H9 (cell line): Measurements from ENCODE around the gene RND1. TPM values are rescaled to one million over a fixed set of nuclear protein-coding genes. Genes with fewer than 3 reads are reported as not detected.

Experiments
- DNase-seq: peaks from one replicate; pipeline ENCODE4 v3.0.0-alpha.2; 2017
- H2AFZ ChIP-seq: one replicate; pipeline ENCODE4 v1.6.1; 2013; ENCODE audit warnings: mild to moderate bottlenecking, low read length, control low read depth, moderate library complexity
- H2AK5ac ChIP-seq: 2 replicates; pipeline ENCODE4 v1.6.1; 2013; ENCODE audit warnings: low read length, control low read depth, mixed read lengths; ENCODE audit not compliant: insufficient read length
- H2BK120ac ChIP-seq: one replicate; pipeline ENCODE4 v1.6.1; 2013; ENCODE audit warnings: low read depth, mild to moderate bottlenecking, low read length, control low read depth, inconsistent platforms; ENCODE audit not compliant: poor library complexity, severe bottlenecking
- H2BK12ac ChIP-seq: 2 replicates; pipeline ENCODE4 v1.6.1; 2013; ENCODE audit warnings: low read length, control low read depth, mixed read lengths, low read depth; ENCODE audit not compliant: insufficient read length
- H2BK15ac ChIP-seq: 2 replicates; pipeline ENCODE4 v1.6.1; 2013; ENCODE audit warnings: low read depth, low read length, control low read depth
- H2BK20ac ChIP-seq: one replicate; pipeline ENCODE4 v1.6.1; 2013; ENCODE audit warnings: low read depth, mild to moderate bottlenecking, low read length, control low read depth, inconsistent platforms; ENCODE audit not compliant: poor library complexity, severe bottlenecking
- H2BK5ac ChIP-seq: 2 replicates; pipeline ENCODE4 v1.6.1; 2013; ENCODE audit warnings: low read length, control low read depth, mixed read lengths; ENCODE audit not compliant: insufficient read length
- H3K14ac ChIP-seq: 2 replicates; pipeline ENCODE4 v1.6.1; 2013; ENCODE audit warnings: low read length, control low read depth; ENCODE audit not compliant: insufficient read depth
- H3K18ac ChIP-seq: 2 replicates; pipeline ENCODE4 v1.6.1; 2013; ENCODE audit warnings: low read depth, mild to moderate bottlenecking, mixed read lengths, low read length, control low read depth; ENCODE audit not compliant: insufficient read length
- H3K23ac ChIP-seq: 2 replicates; pipeline ENCODE4 v1.6.1; 2013; ENCODE audit warnings: low read length, control low read depth, mixed read lengths, low read depth; ENCODE audit not compliant: insufficient read length
- H3K23me2 ChIP-seq: 2 replicates; pipeline ENCODE4 v1.6.1; 2013; ENCODE audit warnings: low read depth, mild to moderate bottlenecking, mixed read lengths, low read length, control low read depth; ENCODE audit not compliant: insufficient read length, poor library complexity, severe bottlenecking
- H3K27ac ChIP-seq: 2 replicates; pipeline ENCODE4 v1.5.1; 2013; ENCODE audit warnings: low read length, control low read depth, mixed read lengths, low read depth; ENCODE audit not compliant: insufficient read length
- H3K27me3 ChIP-seq: 2 replicates; pipeline ENCODE4 v1.6.1; 2013; ENCODE audit warnings: low read length, control low read depth, inconsistent platforms; ENCODE audit not compliant: insufficient read depth
- H3K4ac ChIP-seq: 2 replicates; pipeline ENCODE4 v1.6.1; 2013; ENCODE audit warnings: low read depth, mild to moderate bottlenecking, control low read depth, inconsistent platforms, low read length, moderate library complexity
- H3K4me1 ChIP-seq: 2 replicates; pipeline ENCODE4 v1.6.1; 2013; ENCODE audit warnings: low read length, control low read depth, inconsistent platforms; ENCODE audit not compliant: insufficient read depth
- H3K4me2 ChIP-seq: 2 replicates; pipeline ENCODE4 v1.6.1; 2013; ENCODE audit warnings: low read length, control low read depth, mixed read lengths; ENCODE audit not compliant: insufficient read length, insufficient read depth
- H3K56ac ChIP-seq: 2 replicates; pipeline ENCODE4 v1.6.1; 2013; ENCODE audit warnings: low read depth, mild to moderate bottlenecking, mixed read lengths, low read length, control low read depth; ENCODE audit not compliant: insufficient read length
- H3K79me1 ChIP-seq: 2 replicates; pipeline ENCODE4 v1.6.1; 2013; ENCODE audit warnings: low read depth, mild to moderate bottlenecking, moderate library complexity, low read length, control low read depth, inconsistent platforms; ENCODE audit not compliant: insufficient read depth, poor library complexity, severe bottlenecking
- H3K79me2 ChIP-seq: 2 replicates; pipeline ENCODE4 v1.6.1; 2013; ENCODE audit warnings: low read length, control low read depth, inconsistent platforms; ENCODE audit not compliant: insufficient read depth
- H3K9ac ChIP-seq: 2 replicates; pipeline ENCODE4 v1.6.1; 2013; ENCODE audit warnings: low read length, control low read depth, mixed read lengths; ENCODE audit not compliant: insufficient read length; ENCODE audit errors: extremely low read depth
- H3K9me3 ChIP-seq: one replicate; pipeline ENCODE4 v1.6.1; 2013; ENCODE audit warnings: low read depth, low read length, inconsistent platforms; ENCODE audit not compliant: control insufficient read depth
- H3T11ph ChIP-seq: one replicate; pipeline ENCODE4 v1.6.1; 2013; ENCODE audit warnings: mild to moderate bottlenecking, low read length, control low read depth, inconsistent platforms
- H4K20me1 ChIP-seq: one replicate; pipeline ENCODE4 v1.6.1; 2013; ENCODE audit not compliant: control insufficient read depth, insufficient read length, insufficient read depth
- H4K5ac ChIP-seq: 2 replicates; pipeline ENCODE4 v1.6.1; 2013; ENCODE audit warnings: low read depth, mild to moderate bottlenecking, mixed read lengths, low read length, control low read depth; ENCODE audit not compliant: insufficient read length
- H4K8ac ChIP-seq: replicated peaks from 2 replicates; pipeline ENCODE4 v1.6.1; 2013; ENCODE audit warnings: low read length, control low read depth, mixed read lengths, low read depth; ENCODE audit not compliant: insufficient read length
- H4K91ac ChIP-seq: 2 replicates; pipeline ENCODE4 v1.6.1; 2013; ENCODE audit warnings: low read depth, mild to moderate bottlenecking, moderate library complexity, mixed read lengths, low read length, control low read depth; ENCODE audit not compliant: insufficient read length
- H3K27ac Mint-ChIP-seq, 3 experiments: 2 replicates in 2 of 3; 3 replicates in 1 of 3; pipeline ENCODE4 v1.8.0; 2020 to 2021; ENCODE audit warnings: mixed read lengths in 3 of 3, mild to moderate bottlenecking in 1 of 3, moderate library complexity in 1 of 3
- H3K27me3 Mint-ChIP-seq: 2 replicates; pipeline ENCODE4 v1.8.0; 2021; ENCODE audit warnings: low read depth, mild to moderate bottlenecking, moderate library complexity, mixed read lengths
- H3K36me3 Mint-ChIP-seq, 3 experiments: 2 replicates in 2 of 3; 3 replicates in 1 of 3; pipeline ENCODE4 v1.8.0; 2020 to 2021; ENCODE audit warnings: low read depth in 3 of 3, mixed read lengths in 3 of 3; ENCODE audit not compliant: insufficient read depth in 1 of 3
- H3K4me1 Mint-ChIP-seq, 2 experiments: 2 replicates each; pipeline ENCODE4 v1.8.0; 2020; ENCODE audit warnings: mixed read lengths in 2 of 2
- H3K4me3 Mint-ChIP-seq, 2 experiments: 2 replicates in 1 of 2; 3 replicates in 1 of 2; pipeline ENCODE4 v1.8.0; 2020 to 2021; ENCODE audit warnings: mild to moderate bottlenecking in 2 of 2, mixed read lengths in 2 of 2, moderate library complexity in 1 of 2
- H3K9me3 Mint-ChIP-seq, 2 experiments: 2 replicates in 1 of 2; 3 replicates in 1 of 2; pipeline ENCODE4 v1.8.0; 2020; ENCODE audit warnings: mild to moderate bottlenecking in 2 of 2, mixed read lengths in 2 of 2, moderate library complexity in 1 of 2
- WGBS: extraction: QIAGEN DNeasy Blood & Tissue Kit; methylation state at CpG from one replicate; pipeline ENCODE4 v1.1.7; 2013; ENCODE audit warnings: missing lambda C conversion rate, low lambda C conversion rate, mixed read lengths; ENCODE audit not compliant: insufficient read length; ENCODE audit errors: extremely low coverage; 5-methylcytosine and 5-hydroxymethylcytosine counted together
- total RNA-seq: library from RNA; stranded (reverse); gene quantifications from 2 replicates; pipeline ENCODE4 v1.2.1, GENCODE V29; 2021
- TF ChIP-seq, protein P1 (sequence below): fragments of 200-600 bp; sonication (generic); conservative IDR thresholded peaks from 3 replicates; pipeline ENCODE4 v1.8.0; 2021; ENCODE audit warnings: antibody characterized with exemption, mild to moderate bottlenecking

RND1 gene
- total RNA-seq, 1 experiment from 2014 or later, result 9.7 TPM

DNA sequence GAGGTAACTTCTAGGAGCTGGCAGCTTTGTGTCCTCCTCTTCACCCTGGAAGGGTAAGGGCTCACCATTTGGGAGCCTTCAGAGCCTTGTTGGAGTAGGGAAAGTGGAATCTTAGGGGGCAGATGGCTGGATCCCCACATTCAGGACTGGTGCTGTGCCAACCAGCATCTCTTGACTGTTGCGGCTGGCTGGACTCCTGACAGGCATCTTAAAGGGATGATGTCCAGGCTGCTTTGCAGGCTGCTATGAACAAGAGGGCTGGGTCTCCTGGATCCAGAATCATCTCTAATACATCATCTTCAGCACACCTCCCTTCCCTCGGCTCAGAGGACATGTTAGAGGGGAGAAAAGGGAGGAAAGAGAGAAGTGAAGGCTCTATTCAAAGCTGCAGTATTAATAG is 43.0 kb downstream of the RND1 start:
- Histone ChIP-seq H3K18ac (no peak overlapping the region), H3K9ac (no peak overlapping the region), H3K27me3 (peaks cover 5% of the 10 kb centered on the region; the same call in 1 of the 2 replicates), H2BK12ac (no peak overlapping the region), H4K91ac (no peak overlapping the region), H3K4me2 (no peak overlapping the region), H2BK20ac (no peak overlapping the region), H3K79me1 (no peaks in the 10 kb centered on the region), H4K20me1 (no peaks in the 10 kb centered on the region), H3K23me2 (peaks cover 9% of the 10 kb centered on the region), H2BK5ac (no peak overlapping the region), H3K79me2 (no peaks in the 10 kb centered on the region), H3K27ac (no peak overlapping the region), H4K8ac (no peak overlapping the region), H2AFZ (no peak overlapping the region), H2AK5ac (no peak overlapping the region), H3T11ph (no peak overlapping the region), H3K14ac (no peak overlapping the region), H3K4ac (no peak overlapping the region), H3K9me3 (no peaks in the 10 kb centered on the region), H3K4me1 (no peaks in the 10 kb centered on the region), H3K56ac (no peak overlapping the region), H2BK120ac (no peak overlapping the region), H2BK15ac (no peak overlapping the region), H3K23ac (no peak overlapping the region), H4K5ac (no peak overlapping the region)
- Mint-ChIP-seq H3K36me3 (peaks cover 2 to 43% (median 22%) of the 10 kb centered on the region in 3 experiments; a peak in 5 of 7 replicates), H3K9me3 (no peaks in the 10 kb centered on the region), H3K27me3 (peaks cover 16% of the 10 kb centered on the region), H3K4me3 (no peak overlapping the region), H3K27ac (0 out of 7 replicates have a peak overlapping the region, but pooled peaks of 1 of the 3 experiments have one; percentile 18), H3K4me1 (peaks cover 35 to 45% of the 10 kb centered on the region in 2 experiments)
- TF ChIP-seq, protein P1, sequence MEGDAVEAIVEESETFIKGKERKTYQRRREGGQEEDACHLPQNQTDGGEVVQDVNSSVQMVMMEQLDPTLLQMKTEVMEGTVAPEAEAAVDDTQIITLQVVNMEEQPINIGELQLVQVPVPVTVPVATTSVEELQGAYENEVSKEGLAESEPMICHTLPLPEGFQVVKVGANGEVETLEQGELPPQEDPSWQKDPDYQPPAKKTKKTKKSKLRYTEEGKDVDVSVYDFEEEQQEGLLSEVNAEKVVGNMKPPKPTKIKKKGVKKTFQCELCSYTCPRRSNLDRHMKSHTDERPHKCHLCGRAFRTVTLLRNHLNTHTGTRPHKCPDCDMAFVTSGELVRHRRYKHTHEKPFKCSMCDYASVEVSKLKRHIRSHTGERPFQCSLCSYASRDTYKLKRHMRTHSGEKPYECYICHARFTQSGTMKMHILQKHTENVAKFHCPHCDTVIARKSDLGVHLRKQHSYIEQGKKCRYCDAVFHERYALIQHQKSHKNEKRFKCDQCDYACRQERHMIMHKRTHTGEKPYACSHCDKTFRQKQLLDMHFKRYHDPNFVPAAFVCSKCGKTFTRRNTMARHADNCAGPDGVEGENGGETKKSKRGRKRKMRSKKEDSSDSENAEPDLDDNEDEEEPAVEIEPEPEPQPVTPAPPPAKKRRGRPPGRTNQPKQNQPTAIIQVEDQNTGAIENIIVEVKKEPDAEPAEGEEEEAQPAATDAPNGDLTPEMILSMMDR, result no peak
- no CpG with 5 or more reads among the region's 2 CpGs for WGBS
- DNase-seq, result no peak
